Fibroblast of skin of abdomen (primary cell): ENCODE results near the gene WDSUB1. TPM values are rescaled to one million over a fixed set of nuclear protein-coding genes. Genes with fewer than 3 reads are reported as not detected.

Source experiments
- DNase-seq: peaks from one replicate; pipeline ENCODE4 v3.0.0-alpha.2; 2013
- polyA plus RNA-seq, 2 experiments: library from polyadenylated mRNA; unstranded; fragments of 120-200 nt; gene quantifications; one replicate each; pipeline ENCODE4 v1.2.1, GENCODE V29; 2013; ENCODE audit not compliant: insufficient read length in 2 of 2

WDSUB1 gene, protein sequence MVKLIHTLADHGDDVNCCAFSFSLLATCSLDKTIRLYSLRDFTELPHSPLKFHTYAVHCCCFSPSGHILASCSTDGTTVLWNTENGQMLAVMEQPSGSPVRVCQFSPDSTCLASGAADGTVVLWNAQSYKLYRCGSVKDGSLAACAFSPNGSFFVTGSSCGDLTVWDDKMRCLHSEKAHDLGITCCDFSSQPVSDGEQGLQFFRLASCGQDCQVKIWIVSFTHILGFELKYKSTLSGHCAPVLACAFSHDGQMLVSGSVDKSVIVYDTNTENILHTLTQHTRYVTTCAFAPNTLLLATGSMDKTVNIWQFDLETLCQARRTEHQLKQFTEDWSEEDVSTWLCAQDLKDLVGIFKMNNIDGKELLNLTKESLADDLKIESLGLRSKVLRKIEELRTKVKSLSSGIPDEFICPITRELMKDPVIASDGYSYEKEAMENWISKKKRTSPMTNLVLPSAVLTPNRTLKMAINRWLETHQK
- 5.6 TPM for polyA plus RNA-seq (2013, experiment 1 of 2; ENCODE audit: insufficient read length)
- 6.0 TPM for polyA plus RNA-seq (2013, experiment 2 of 2; ENCODE audit: insufficient read length)

GRCh38 chr2:159285929-159286708 lies at the start of gene WDSUB1:
WDSUB1 (minus strand) TSS chr2:159286703; CDS start chr2:159283069, 3,634 bp downstream.
- peak; percentile 31 for DNase-seq

GRCh38 chr2:159326569-159327255 lies 40.2 kb upstream of the WDSUB1 start:
- DNase-seq: peak; percentile 58

DNA sequence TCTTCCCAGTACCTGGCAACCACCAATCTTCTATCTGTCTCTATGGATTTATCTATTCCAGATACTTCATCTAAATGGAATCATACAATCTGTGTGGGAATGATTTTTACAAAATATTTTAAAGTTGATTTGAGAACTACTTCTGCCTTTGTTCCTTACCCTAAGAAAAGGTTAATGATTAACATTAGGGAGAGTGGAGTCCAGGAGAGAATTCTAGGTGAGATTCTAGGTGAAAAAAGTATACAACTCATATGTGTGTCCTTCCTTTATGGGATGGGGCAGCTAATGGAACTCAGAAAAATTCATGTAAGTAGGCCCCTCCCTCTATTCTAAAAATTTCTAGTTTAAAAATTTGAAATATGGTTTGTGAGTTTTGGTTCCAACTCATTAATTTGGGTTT lies 35.9 kb upstream of the WDSUB1 start:
- no peak for DNase-seq

- no peak for DNase-seq
These were observed 31.0 kb upstream of the WDSUB1 start for GRCh38 chr2:159317392-159318088.

GRCh38 chr2:159307942-159308341 lies 21.4 kb upstream of the WDSUB1 start:
- no peak for DNase-seq

- DNase-seq: no peak
These were observed 14.1 kb upstream of the WDSUB1 start for GRCh38 chr2:159300586-159300985.

GRCh38 chr2:159298967-159299366 lies 12.5 kb upstream of the WDSUB1 start:
- peak; percentile 3 for DNase-seq

DNA sequence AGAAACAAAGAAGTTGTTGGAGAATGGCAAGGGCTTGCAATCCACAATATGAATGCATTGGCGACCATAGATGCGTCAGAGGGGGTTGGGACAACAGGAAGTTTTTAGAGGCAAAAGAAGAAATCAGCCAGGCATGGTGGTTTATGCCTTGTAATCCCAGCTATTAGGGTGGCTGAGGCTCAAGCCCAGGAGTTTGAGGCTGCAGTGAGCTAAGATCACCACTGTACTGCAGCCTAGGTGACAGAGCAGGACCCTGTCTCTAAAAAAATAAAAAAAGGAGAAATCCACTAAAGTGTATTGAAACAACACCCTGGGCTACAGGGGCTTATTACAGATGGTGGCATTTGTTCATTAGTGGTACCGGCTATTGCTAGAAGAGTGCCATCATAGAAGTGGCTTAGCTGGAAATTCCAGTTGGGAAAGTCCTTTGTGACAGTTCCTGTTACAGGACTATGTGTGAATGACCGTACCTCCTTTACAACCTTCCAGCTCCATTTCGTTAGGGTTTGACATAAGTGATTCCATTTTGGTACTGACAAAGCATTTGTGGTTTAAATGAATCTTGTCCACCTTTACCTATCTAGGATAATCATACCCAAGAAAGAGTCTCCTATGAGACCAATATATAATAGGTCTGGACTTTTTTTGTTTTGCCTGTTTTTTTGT lies 10.7 kb upstream of the WDSUB1 start:
- DNase-seq: no peak

GRCh38 chr2:159292157-159292556 lies 5.7 kb upstream of the WDSUB1 start:
- no peak for DNase-seq

GRCh38 chr2:159290289-159290907 lies 3.9 kb upstream of the WDSUB1 start:
- peak; percentile 91 for DNase-seq

- DNase-seq: no peak
These were observed 1.2 kb upstream of the WDSUB1 start for GRCh38 chr2:159287733-159288132.

GRCh38 chr2:159286709-159287441 lies 372 bp upstream of the WDSUB1 start:
- DNase-seq: peak; percentile 95

DNA sequence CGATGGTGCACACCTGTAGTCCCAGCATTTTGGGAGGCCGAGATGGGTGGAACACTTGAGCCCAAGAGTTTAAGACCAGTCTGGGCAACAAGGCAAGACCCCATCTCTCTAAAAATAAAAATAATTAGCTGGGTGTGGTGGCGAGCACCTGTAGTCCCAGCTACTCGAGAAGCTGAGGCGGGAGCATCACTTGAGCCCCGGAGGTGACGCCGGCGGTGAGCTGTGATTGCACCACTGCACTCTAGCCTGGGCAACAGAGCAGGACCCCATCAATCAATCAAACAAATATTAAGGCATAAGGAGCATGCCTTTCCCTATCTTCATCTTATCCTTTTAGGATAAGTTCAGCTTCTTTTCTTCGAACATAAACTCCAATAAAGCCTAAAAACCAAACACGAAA lies 1.1 kb downstream of the WDSUB1 start:
- DNase-seq: no peak

DNA sequence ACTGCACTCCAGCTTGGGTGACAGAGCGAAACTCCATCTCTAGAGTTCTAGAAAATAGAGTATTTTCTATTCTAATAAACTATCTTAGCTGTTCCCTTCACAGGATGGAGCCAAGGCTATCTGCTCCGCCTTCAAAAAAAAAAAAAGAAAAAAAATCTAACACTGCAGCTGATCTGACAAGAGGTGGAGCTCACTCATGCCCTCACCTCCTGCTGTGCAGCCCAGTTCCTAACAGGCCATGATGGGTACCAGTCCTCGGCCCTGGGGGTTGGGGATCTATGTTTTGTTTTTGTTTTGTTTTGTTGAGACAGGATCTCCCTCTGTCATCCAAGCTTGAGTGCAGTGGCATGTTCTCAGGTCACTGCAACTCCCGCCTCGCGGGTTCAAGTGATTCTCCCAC lies 3.0 kb downstream of the WDSUB1 start:
- DNase-seq: no peak

DNA sequence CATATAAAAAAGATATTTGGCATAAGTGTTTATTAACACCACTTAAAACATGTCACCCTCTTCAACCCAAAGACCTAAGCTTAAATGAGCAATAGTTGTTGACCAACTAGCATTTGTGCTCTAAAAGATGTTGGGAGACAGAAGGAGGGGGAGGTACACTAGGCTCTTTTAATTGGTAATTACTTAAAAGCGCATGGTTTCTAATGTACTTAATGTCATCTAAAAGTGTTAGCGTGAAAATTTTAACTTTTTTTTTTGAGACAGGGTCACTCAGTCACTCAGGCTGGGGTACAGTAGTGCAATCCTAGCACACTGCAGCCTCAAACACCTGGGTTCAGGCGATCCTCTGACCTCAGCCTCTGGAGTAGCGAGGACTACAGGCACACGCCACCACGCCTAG lies 5.5 kb downstream of the WDSUB1 start:
- no peak for DNase-seq

- no peak for DNase-seq
These were observed 6.8 kb downstream of the WDSUB1 start for GRCh38 chr2:159279700-159280099.

GRCh38 chr2:159275111-159275510 lies 11.4 kb downstream of the WDSUB1 start:
- DNase-seq: no peak

DNA sequence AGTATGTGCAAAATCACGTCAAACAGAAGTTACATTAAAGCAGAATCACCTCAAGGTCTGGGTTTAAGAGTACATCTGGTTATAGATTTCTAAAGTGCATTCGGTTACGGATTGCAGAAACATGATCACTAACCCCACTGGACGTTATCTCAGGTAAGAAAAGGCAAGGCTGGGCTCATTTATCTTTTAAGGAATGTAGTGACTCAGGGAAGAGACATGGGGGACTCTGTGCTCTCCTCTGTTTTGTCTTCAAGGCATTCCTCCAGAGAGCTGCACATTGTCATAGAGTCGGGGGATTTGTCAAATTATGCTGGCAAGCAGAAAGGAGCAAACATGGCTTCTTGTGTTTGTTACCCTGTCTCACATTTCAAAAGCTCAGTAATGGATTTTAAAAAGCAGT lies 14.3 kb downstream of the WDSUB1 start:
- DNase-seq: no peak

DNA sequence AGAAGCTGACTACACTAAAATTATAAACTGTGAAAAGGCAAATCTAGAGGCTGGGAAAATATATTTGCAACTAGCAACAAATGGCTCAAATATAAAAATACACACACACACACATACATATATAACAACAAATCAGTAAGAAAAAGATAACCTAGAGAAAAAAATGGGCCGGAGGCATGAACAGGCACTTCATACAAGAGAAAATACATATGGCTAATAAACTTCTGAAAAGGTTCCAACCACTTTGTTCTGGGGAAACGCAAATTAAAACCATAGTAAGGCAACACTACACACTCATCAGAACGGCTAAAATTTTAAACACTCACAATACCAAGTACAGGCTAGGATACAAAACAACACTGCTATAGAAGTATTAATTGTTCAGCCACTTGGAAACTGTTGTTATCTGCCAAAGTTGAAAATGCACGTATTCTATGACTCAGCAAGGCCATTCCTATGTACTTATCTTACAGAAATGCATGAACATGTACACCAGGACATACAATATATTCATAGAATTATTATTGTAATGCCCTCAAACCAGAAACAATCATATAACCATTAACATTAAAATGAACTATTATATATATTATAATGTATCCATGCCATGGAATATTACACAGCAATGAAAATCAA lies 15.6 kb downstream of the WDSUB1 start:
- no peak for DNase-seq

GRCh38 chr2:159267921-159268320 lies 18.6 kb downstream of the WDSUB1 start:
- DNase-seq: no peak
